Hepatic stellate cell (primary cell): Measurements from ENCODE around the gene APOH.

Source experiments
- DNase-seq: peaks from one replicate; pipeline ENCODE4 v3.0.0; 2011; ENCODE audit warnings: low spot score

Gene APOH

GRCh38 chr17:66235377-66235994, 6.3 kb upstream of the APOH start:
- no peak for DNase-seq

GRCh38 chr17:66234611-66235010, 5.4 kb upstream of the APOH start:
- no peak for DNase-seq

GRCh38 chr17:66233023-66233753, 4.0 kb upstream of the APOH start:
- no peak for DNase-seq

- no peak for DNase-seq
Observed at GRCh38 chr17:66230922-66231591, 1.8 kb upstream of the APOH start.

GRCh38 chr17:66229783-66230538, 746 bp upstream of the APOH start:
- DNase-seq, result no peak

- DNase-seq, result no peak
Observed at GRCh38 chr17:66227212-66228045, 1.8 kb downstream of the APOH start.

- DNase-seq, result no peak
Observed at GRCh38 chr17:66222798-66223350, 6.3 kb downstream of the APOH start.

- no peak for DNase-seq
Observed at GRCh38 chr17:66221755-66222530, 7.3 kb downstream of the APOH start.

GRCh38 chr17:66221343-66221742, 7.9 kb downstream of the APOH start:
- DNase-seq, result no peak

GRCh38 chr17:66220079-66220835, 9.0 kb downstream of the APOH start:
- DNase-seq, result no peak

- no peak for DNase-seq
Observed at GRCh38 chr17:66215529-66215911, 13.7 kb downstream of the APOH start.

GRCh38 chr17:66214884-66215528, 14.2 kb downstream of the APOH start:
- DNase-seq, result no peak

GRCh38 chr17:66211047-66211810, 18.0 kb downstream of the APOH start:
- no peak for DNase-seq

- DNase-seq, result no peak
Observed at GRCh38 chr17:66210208-66210574, 19.0 kb downstream of the APOH start.

- no peak for DNase-seq
Observed at GRCh38 chr17:66207936-66208335, 21.3 kb downstream of the APOH start.

- no peak for DNase-seq
Observed at GRCh38 chr17:66203274-66204015, 25.8 kb downstream of the APOH start.

GRCh38 chr17:66200685-66201092, 28.5 kb downstream of the APOH start:
- DNase-seq, result peak; percentile 47

GRCh38 chr17:66198242-66198641, 31.0 kb downstream of the APOH start:
- no peak for DNase-seq
